Measurements from ENCODE around the gene KCNT2. TPM values are rescaled to one million over a fixed set of nuclear protein-coding genes. Genes with fewer than 3 reads are reported as not detected.
"Not testable (repeated sequence)": the region's sequence is repeated elsewhere in the genome, so short reads cannot be mapped to it uniquely, and the experiment has no call there.

The KCNT2 gene
- total RNA-seq, 4 donors from 2014 or later, result 6.5 to 25.1 (median 10.0) TPM

GRCh38 chr1:196651637-196652215 is 43.5 kb upstream of the KCNT2 start, which contains the start of gene CFH:
Gene CFH, plus strand, starts transcription at chr1:196652043. Its CDS starts 75 bp downstream, at chr1:196652118.
- H3K36me3 ChIP-seq, result no peaks in the 10 kb centered on the region
- peak; percentile 51 for ATAC-seq
- WGBS, 2 donors (ENCODE audit: low coverage in 1 of 2), result 12 to 26% methylated on average over 5 of the region's 5 CpGs
- H3K9me3 ChIP-seq, result no peaks in the 10 kb centered on the region
- peaks cover 0 to 7% (median 0%) of the 10 kb centered on the region in 3 donors for H3K4me1 ChIP-seq
- H3K27ac ChIP-seq, result peak within 1 kb of the TSS in 3 of 4 donors; percentile 18 to 39 (median 33)
- TF ChIP-seq, protein P1, sequence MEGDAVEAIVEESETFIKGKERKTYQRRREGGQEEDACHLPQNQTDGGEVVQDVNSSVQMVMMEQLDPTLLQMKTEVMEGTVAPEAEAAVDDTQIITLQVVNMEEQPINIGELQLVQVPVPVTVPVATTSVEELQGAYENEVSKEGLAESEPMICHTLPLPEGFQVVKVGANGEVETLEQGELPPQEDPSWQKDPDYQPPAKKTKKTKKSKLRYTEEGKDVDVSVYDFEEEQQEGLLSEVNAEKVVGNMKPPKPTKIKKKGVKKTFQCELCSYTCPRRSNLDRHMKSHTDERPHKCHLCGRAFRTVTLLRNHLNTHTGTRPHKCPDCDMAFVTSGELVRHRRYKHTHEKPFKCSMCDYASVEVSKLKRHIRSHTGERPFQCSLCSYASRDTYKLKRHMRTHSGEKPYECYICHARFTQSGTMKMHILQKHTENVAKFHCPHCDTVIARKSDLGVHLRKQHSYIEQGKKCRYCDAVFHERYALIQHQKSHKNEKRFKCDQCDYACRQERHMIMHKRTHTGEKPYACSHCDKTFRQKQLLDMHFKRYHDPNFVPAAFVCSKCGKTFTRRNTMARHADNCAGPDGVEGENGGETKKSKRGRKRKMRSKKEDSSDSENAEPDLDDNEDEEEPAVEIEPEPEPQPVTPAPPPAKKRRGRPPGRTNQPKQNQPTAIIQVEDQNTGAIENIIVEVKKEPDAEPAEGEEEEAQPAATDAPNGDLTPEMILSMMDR (IDR thresholded peaks at IDR 0.05), result no peak
- TF ChIP-seq POLR2A (IDR thresholded peaks at IDR 0.05) (peak; percentile 34 to 35), EP300 (IDR thresholded peaks at IDR 0.05) (no peak), POLR2AphosphoS5 (IDR thresholded peaks at IDR 0.05) (peak; percentile 62)
- no peaks in the 10 kb centered on the region for H3K27me3 ChIP-seq
- peak within 1 kb of the TSS; percentile 28 to 34 for H3K4me3 ChIP-seq

DNA sequence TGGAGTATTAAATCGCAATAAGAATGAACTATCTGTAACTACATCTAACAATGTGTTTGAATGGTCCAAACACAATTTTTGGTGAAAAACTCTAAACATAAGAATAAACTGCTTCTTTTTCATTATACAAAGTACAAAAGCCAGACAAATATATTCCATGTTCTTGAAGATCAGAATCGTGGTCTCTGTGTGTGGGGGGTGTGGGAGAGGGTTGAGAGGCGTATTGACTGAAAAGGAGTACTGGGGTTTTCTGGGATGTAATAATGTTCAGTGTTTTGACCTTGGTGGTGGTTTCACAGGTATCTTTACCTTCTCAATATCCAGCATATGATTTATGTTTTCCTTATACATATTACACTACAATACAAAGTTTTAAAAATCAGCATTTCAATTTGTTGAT is 42.8 kb upstream of the KCNT2 start:
- 73 to 83% methylated on average over 3 of the region's 3 CpGs for WGBS, 2 donors (ENCODE audit: low coverage in 1 of 2)

DNA sequence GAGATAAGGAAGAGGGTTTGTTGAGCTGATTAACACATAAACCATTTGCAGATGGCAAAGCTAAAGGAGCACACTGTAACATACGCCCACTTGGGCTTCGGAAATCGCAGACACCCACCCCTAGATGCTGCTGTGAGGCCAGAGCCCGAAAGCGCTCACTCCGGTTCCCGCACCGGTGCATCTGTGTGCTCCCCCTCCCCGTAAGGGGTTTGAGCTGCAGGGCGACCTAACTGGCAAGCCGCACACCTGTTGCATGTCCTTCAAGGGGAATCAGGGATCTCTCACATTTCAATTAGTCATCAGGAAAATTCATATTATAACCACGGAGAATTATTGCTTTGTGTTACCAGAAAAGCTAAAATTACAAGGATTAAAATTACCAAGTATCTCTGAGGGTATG is 42.2 kb upstream of the KCNT2 start:
- Histone ChIP-seq H3K9me3 (no peaks in the 10 kb centered on the region), H3K4me3 (no peak overlapping the region), H3K27ac (no peak overlapping the region), H3K36me3 (no peaks in the 10 kb centered on the region), H3K27me3 (no peaks in the 10 kb centered on the region), H3K4me1 (peaks cover 0 to 7% (median 0%) of the 10 kb centered on the region in 3 donors)
- WGBS, 2 donors (ENCODE audit: low coverage in 1 of 2), result 40 to 90% methylated on average over 1 to 2 of the region's 12 CpGs
- no peak for TF ChIP-seq EP300 (IDR thresholded peaks at IDR 0.05)
- no peak for TF ChIP-seq POLR2AphosphoS5 (IDR thresholded peaks at IDR 0.05)
- TF ChIP-seq, protein P1 (IDR thresholded peaks at IDR 0.05), result no peak
- TF ChIP-seq POLR2A (IDR thresholded peaks at IDR 0.05), result no peak
- no peak for ATAC-seq

More for the DNA sequence above, 42.8 kb upstream of the KCNT2 start:
- ATAC-seq, result no peak
- no peaks in the 10 kb centered on the region for H3K36me3 ChIP-seq
- H3K27me3 ChIP-seq, result no peaks in the 10 kb centered on the region
- no peak overlapping the region for H3K4me3 ChIP-seq
- no peaks in the 10 kb centered on the region for H3K9me3 ChIP-seq
- TF ChIP-seq EP300 (IDR thresholded peaks at IDR 0.05), result no peak
- TF ChIP-seq POLR2A (IDR thresholded peaks at IDR 0.05), result no peak
- TF ChIP-seq, protein P1 (IDR thresholded peaks at IDR 0.05), result no peak
- TF ChIP-seq POLR2AphosphoS5 (IDR thresholded peaks at IDR 0.05), result no peak
- peak overlapping the region in 3 of 4 donors; percentile 18 to 39 (median 33) for H3K27ac ChIP-seq
- H3K4me1 ChIP-seq, result peaks cover 0 to 7% (median 0%) of the 10 kb centered on the region in 3 donors

DNA sequence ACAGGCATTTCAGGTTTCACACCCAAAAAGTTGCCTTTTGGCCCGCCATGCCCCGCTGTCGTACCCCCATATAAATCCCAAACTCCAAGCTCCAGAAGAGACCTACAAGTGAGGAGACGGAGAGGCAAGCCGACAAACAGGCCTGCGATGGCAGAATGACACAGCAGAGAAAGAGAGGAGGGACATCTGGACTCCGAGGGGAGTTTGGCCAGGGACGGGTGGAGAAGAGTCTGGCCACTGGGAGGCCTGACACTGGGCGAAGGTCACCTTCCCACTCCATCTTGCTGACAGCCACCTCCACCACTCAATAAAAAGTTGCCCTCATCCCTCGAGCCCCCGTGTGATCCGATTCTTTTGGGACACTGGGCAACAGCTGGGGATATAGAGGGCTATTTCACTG is 41.8 kb upstream of the KCNT2 start:
- Histone ChIP-seq H3K9me3 (no peaks in the 10 kb centered on the region), H3K36me3 (no peaks in the 10 kb centered on the region), H3K27me3 (no peaks in the 10 kb centered on the region), H3K4me1 (peaks cover 0 to 3% (median 0%) of the 10 kb centered on the region in 3 donors), H3K4me3 (no peak overlapping the region), H3K27ac (no peak overlapping the region)
- no peak for ATAC-seq
- TF ChIP-seq POLR2AphosphoS5 (IDR thresholded peaks at IDR 0.05) (no peak), EP300 (IDR thresholded peaks at IDR 0.05) (no peak)
- WGBS, 2 donors (ENCODE audit: low coverage in 1 of 2), result 91 to 100% methylated on average over 2 to 5 of the region's 12 CpGs

GRCh38 chr1:196640976-196641375 is 32.7 kb upstream of the KCNT2 start:
- TF ChIP-seq, protein P1 (IDR thresholded peaks at IDR 0.05), result no peak
- TF ChIP-seq EP300 (IDR thresholded peaks at IDR 0.05), result no peak
- TF ChIP-seq POLR2AphosphoS5 (IDR thresholded peaks at IDR 0.05), result no peak
- Histone ChIP-seq H3K9me3 (no peaks in the 10 kb centered on the region), H3K36me3 (no peaks in the 10 kb centered on the region), H3K4me1 (no peaks in the 10 kb centered on the region), H3K27me3 (no peaks in the 10 kb centered on the region), H3K4me3 (no peak overlapping the region), H3K27ac (no peak overlapping the region)
- ATAC-seq, result no peak
- 94 to 100% methylated on average over 1 of the region's 1 CpG for WGBS, 2 donors (ENCODE audit: low coverage in 1 of 2)

DNA sequence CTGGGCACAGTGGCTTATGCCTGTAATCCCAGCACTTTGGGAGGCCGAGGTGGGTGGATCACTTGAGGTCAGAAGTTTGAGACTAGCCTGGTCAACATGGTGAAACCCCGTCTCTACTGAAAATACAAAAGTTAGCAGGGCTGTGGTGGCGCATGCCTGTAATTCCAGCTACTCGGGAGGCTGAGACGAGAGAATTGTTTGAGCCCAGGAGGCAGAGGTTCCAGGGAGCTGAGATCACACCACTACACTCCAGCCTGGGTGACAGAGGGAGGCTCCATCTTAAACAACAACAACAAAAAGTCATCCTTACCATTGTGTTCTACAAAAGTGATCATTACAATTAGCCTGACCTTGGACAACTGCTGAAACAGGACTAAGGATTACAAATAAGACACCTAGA is 31.1 kb upstream of the KCNT2 start:
- not testable (repeated sequence) for H3K27me3 ChIP-seq, ATAC-seq, H3K27ac ChIP-seq, H3K4me1 ChIP-seq, H3K36me3 ChIP-seq, H3K9me3 ChIP-seq, H3K4me3 ChIP-seq
- 90 to 95% methylated on average over 3 to 4 of the region's 5 CpGs for WGBS, 2 donors (ENCODE audit: low coverage in 1 of 2)

All from gastroesophageal sphincter (tissue), 4 donors.